ENCODE data around the gene EPB41L1. TPM values are rescaled to one million over a fixed set of nuclear protein-coding genes. Genes with fewer than 3 reads are reported as not detected.

EPB41L1 gene
- total RNA-seq, 4 donors from 2014 or later, result 27.7 to 53.8 (median 34.4) TPM

DNA sequence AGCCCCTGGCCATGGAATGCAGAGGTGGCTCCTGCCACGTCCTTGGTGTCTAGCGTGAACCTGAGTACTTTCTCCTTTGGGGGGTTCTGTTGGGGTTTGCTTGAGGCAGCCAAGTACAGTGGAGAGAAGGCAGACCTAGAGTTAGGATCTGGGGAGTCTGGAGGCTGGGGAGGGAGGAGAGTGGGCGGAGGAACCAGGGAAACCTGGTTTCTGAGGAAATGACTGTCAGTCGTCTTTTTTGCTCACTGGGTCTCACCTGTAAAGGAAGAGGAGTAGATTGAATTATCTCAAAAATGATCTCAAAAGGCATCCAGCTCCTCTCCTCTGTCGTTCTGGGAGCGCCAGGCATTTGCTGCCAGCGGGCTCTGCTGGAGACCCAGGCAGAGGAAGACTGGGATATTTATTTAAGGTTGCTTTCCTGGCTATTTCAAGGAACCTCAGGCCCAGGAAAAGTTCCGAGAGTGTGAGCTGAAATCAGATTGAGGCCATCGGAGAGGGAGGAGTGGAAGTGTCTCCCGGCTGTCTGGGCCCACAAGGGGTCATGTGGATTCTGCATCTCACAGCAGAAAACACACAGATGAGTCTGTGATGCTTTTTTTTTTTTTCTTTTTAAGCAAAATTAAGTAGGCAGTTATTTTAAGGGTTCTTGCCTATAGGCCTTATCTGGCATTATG, 16.1 kb downstream of the EPB41L1 start:
- WGBS, result 81% methylated on average over 10 of the region's 10 CpGs
- H3K9me3 ChIP-seq, result no peaks in the 10 kb centered on the region
- TF ChIP-seq EP300 (IDR thresholded peaks at IDR 0.05), result no peak
- no peak for TF ChIP-seq POLR2A (IDR thresholded peaks at IDR 0.05; ENCODE audit: low read depth)
- intact Hi-C loops (cut with DNase I), result no loop called here
- H3K27ac ChIP-seq (replicated peaks in 1 of 4), result no peak overlapping the region
- peaks cover 0 to 30% (median 9%) of the 10 kb centered on the region in 4 donors for H3K4me1 ChIP-seq
- no peaks in the 10 kb centered on the region for H3K27me3 ChIP-seq
- H3K4me3 ChIP-seq, result no peak overlapping the region
- DNase-seq (ENCODE audit: extremely low spot score), result no peak
- peaks cover 0 to 11% (median 5%) of the 10 kb centered on the region in 4 donors for H3K36me3 ChIP-seq

GRCh38 chr20:36173451-36173933, 19.0 kb downstream of the EPB41L1 start:
- no peak for DNase-seq (ENCODE audit: extremely low spot score)
- intact Hi-C loops (cut with DNase I), result no loop called here
- Histone ChIP-seq H3K36me3 (peaks cover 0 to 37% (median 20%) of the 10 kb centered on the region in 4 donors), H3K4me1 (peaks cover 0 to 21% (median 7%) of the 10 kb centered on the region in 4 donors), H3K27ac (replicated peaks in 1 of 4) (no peak overlapping the region), H3K4me3 (no peak overlapping the region), H3K9me3 (no peaks in the 10 kb centered on the region), H3K27me3 (no peaks in the 10 kb centered on the region)
- 58% methylated on average over 11 of the region's 11 CpGs for WGBS
- TF ChIP-seq POLR2AphosphoS5 (IDR thresholded peaks at IDR 0.05), result no peak
- no peak for TF ChIP-seq POLR2A (IDR thresholded peaks at IDR 0.05; ENCODE audit: low read depth)
- no peak for TF ChIP-seq CTCF (IDR thresholded peaks at IDR 0.05)
- TF ChIP-seq EP300 (IDR thresholded peaks at IDR 0.05), result no peak

DNA sequence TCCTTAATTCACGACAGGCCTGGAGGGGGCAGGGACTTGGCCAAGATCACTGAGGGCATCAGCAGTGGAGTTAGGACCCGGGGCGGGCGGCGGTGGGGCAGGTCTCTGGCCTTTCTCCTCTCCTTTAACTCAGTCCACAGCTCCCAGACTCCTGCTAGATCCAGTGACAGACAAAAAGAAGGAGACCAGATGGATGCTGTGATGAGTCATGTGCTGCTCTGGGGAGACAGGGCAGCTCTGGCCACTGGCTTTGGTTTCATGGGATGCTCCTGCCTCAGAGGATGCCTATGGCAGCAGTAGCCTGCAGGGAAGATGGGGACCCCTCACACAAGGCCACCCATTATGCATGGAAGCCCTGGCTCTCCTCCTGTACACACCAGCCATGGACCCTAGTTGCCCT, 20.5 kb downstream of the EPB41L1 start:
- Histone ChIP-seq H3K4me1 (peaks cover 0 to 12% (median 0%) of the 10 kb centered on the region in 4 donors), H3K9me3 (no peaks in the 10 kb centered on the region), H3K27ac (replicated peaks in 1 of 4) (no peak overlapping the region), H3K27me3 (no peaks in the 10 kb centered on the region), H3K4me3 (no peak overlapping the region), H3K36me3 (peaks cover 0 to 48% (median 24%) of the 10 kb centered on the region in 4 donors)
- intact Hi-C loops (cut with DNase I), result no loop called here
- TF ChIP-seq EP300 (IDR thresholded peaks at IDR 0.05) (no peak), CTCF (IDR thresholded peaks at IDR 0.05) (no peak)
- no peak for DNase-seq (ENCODE audit: extremely low spot score)
- 92% methylated on average over 5 of the region's 5 CpGs for WGBS

GRCh38 chr20:36175475-36175995, 21.0 kb downstream of the EPB41L1 start:
- TF ChIP-seq POLR2AphosphoS5 (IDR thresholded peaks at IDR 0.05) (no peak), CTCF (IDR thresholded peaks at IDR 0.05) (no peak), POLR2A (IDR thresholded peaks at IDR 0.05; ENCODE audit: low read depth) (no peak), EP300 (IDR thresholded peaks at IDR 0.05) (no peak)
- Histone ChIP-seq H3K27ac (replicated peaks in 1 of 4) (no peak overlapping the region), H3K27me3 (no peaks in the 10 kb centered on the region), H3K9me3 (no peaks in the 10 kb centered on the region), H3K4me3 (no peak overlapping the region), H3K36me3 (peaks cover 0 to 53% (median 24%) of the 10 kb centered on the region in 4 donors), H3K4me1 (peaks cover 0 to 8% (median 0%) of the 10 kb centered on the region in 4 donors)
- intact Hi-C loops (cut with DNase I), result no loop called here
- WGBS, result 92% methylated on average over 10 of the region's 10 CpGs
- DNase-seq (ENCODE audit: extremely low spot score), result no peak

GRCh38 chr20:36177716-36178115, 23.2 kb downstream of the EPB41L1 start:
- H3K4me1 ChIP-seq, result no peaks in the 10 kb centered on the region
- H3K36me3 ChIP-seq, result peaks cover 3 to 65% (median 32%) of the 10 kb centered on the region in 4 donors
- H3K27me3 ChIP-seq, result no peaks in the 10 kb centered on the region
- TF ChIP-seq POLR2AphosphoS5 (IDR thresholded peaks at IDR 0.05) (no peak), EP300 (IDR thresholded peaks at IDR 0.05) (no peak), POLR2A (IDR thresholded peaks at IDR 0.05; ENCODE audit: low read depth) (no peak), CTCF (IDR thresholded peaks at IDR 0.05) (no peak)
- H3K9me3 ChIP-seq, result no peaks in the 10 kb centered on the region
- WGBS, result 93% methylated on average over 7 of the region's 7 CpGs
- H3K4me3 ChIP-seq, result no peak overlapping the region
- no peak overlapping the region for H3K27ac ChIP-seq (replicated peaks in 1 of 4)
- intact Hi-C loops (cut with DNase I), result no loop called here
- no peak for DNase-seq (ENCODE audit: extremely low spot score)

Measured in esophagus muscularis mucosa (tissue), 4 donors.